SK-N-SH treated with all-trans-retinoic acid at 6 μM for 48 hours (cell line): ENCODE results near the gene NCL.

Experiments
- ATAC-seq: fragments of 200-7000 bp; cut with Tn5 transposase; 3 replicates; pipeline ENCODE4 v1.9.1; 2020; ENCODE audit warnings: mild to moderate bottlenecking, moderate library complexity
- ARNTL ChIP-seq: fragments of 450-650 bp; formaldehyde crosslinking; IDR thresholded peaks from 2 replicates; pipeline ENCODE4 v1.5.0; 2020; ENCODE audit warnings: low read depth, mild to moderate bottlenecking, moderate library complexity, borderline replicate concordance
- BACH2 ChIP-seq: fragments of 250-450 bp; sonication (Bioruptor Pico); IDR thresholded peaks from 2 replicates; pipeline ENCODE4 v1.9.0; 2021; ENCODE audit warnings: mild to moderate bottlenecking, borderline replicate concordance
- CREB5 ChIP-seq: fragments of 250-450 bp; sonication (Bioruptor Pico); IDR thresholded peaks from 2 replicates; pipeline ENCODE4 v1.5.1; 2020; ENCODE audit warnings: low read depth, mild to moderate bottlenecking, moderate library complexity
- CSDC2 ChIP-seq: fragments of 250-450 bp; sonication (Bioruptor Pico); IDR thresholded peaks from 2 replicates; pipeline ENCODE4 v1.5.0; 2020; ENCODE audit warnings: mild to moderate bottlenecking, moderate library complexity
- CSRNP3 ChIP-seq: fragments of 250-450 bp; sonication (Bioruptor Pico); IDR thresholded peaks from 2 replicates; pipeline ENCODE4 v1.5.1; 2021; ENCODE audit warnings: mild to moderate bottlenecking, moderate library complexity
- ESRRG ChIP-seq: fragments of 250-450 bp; sonication (Bioruptor Pico); IDR thresholded peaks from 2 replicates; pipeline ENCODE4 v1.6.1; 2021; ENCODE audit warnings: mild to moderate bottlenecking
- GLIS3 ChIP-seq: fragments of 250-450 bp; sonication (Bioruptor Pico); IDR thresholded peaks from 2 replicates; pipeline ENCODE4 v1.5.0; 2020; ENCODE audit warnings: mild to moderate bottlenecking, moderate library complexity
- OSR1 ChIP-seq: fragments of 250-450 bp; sonication (Bioruptor Pico); IDR thresholded peaks from 2 replicates; pipeline ENCODE4 v1.8.0; 2022; ENCODE audit warnings: moderate library complexity, mild to moderate bottlenecking, inconsistent platforms
- PATZ1 ChIP-seq: fragments of 250-450 bp; sonication (Bioruptor Pico); IDR thresholded peaks from 2 replicates; pipeline ENCODE4 v1.8.0; 2020; ENCODE audit warnings: mild to moderate bottlenecking, moderate library complexity, borderline replicate concordance
- POU6F1 ChIP-seq: fragments of 250-450 bp; sonication (Bioruptor Pico); IDR thresholded peaks from 2 replicates; pipeline ENCODE4 v1.8.0; 2021; ENCODE audit warnings: low read depth, mild to moderate bottlenecking, moderate library complexity, borderline replicate concordance
- PPARA ChIP-seq: fragments of 250-450 bp; sonication (Bioruptor Pico); IDR thresholded peaks from 2 replicates; pipeline ENCODE4 v1.5.0; 2020; ENCODE audit warnings: mild to moderate bottlenecking, borderline replicate concordance
- RARB ChIP-seq: fragments of 250-450 bp; sonication (Bioruptor Pico); IDR thresholded peaks from 2 replicates; pipeline ENCODE4 v1.8.0; 2021; ENCODE audit warnings: mild to moderate bottlenecking, moderate library complexity
- SNAI2 ChIP-seq: fragments of 250-450 bp; sonication (Bioruptor Pico); IDR thresholded peaks from 2 replicates; pipeline ENCODE4 v1.5.0; 2020; ENCODE audit warnings: mild to moderate bottlenecking, moderate library complexity
- TCF4 ChIP-seq: fragments of 250-450 bp; sonication (Bioruptor Pico); IDR thresholded peaks from 2 replicates; pipeline ENCODE4 v1.8.0; 2021; ENCODE audit warnings: mild to moderate bottlenecking, moderate library complexity, borderline replicate concordance
- TOX ChIP-seq: fragments of 250-450 bp; sonication (Bioruptor Pico); IDR thresholded peaks from 2 replicates; pipeline ENCODE4 v1.8.0; 2021; ENCODE audit warnings: mild to moderate bottlenecking, moderate library complexity, borderline replicate concordance
- TSHZ2 ChIP-seq: fragments of 250-450 bp; sonication (Bioruptor Pico); IDR thresholded peaks from 2 replicates; pipeline ENCODE4 v1.5.0; 2020; ENCODE audit warnings: mild to moderate bottlenecking, moderate library complexity
- ZC3H10 ChIP-seq: fragments of 250-450 bp; sonication (Bioruptor Pico); IDR thresholded peaks from 2 replicates; pipeline ENCODE4 v1.5.1; 2021; ENCODE audit warnings: mild to moderate bottlenecking, moderate library complexity
- ZFP3 ChIP-seq: fragments of 250-450 bp; sonication (Bioruptor Pico); IDR thresholded peaks from 2 replicates; pipeline ENCODE4 v1.5.0; 2020; ENCODE audit warnings: mild to moderate bottlenecking, moderate library complexity
- ZFP30 ChIP-seq: fragments of 450-650 bp; formaldehyde crosslinking; IDR thresholded peaks from 2 replicates; pipeline ENCODE4 v1.5.0; 2022; ENCODE audit warnings: mild to moderate bottlenecking, moderate library complexity
- ZNF565 ChIP-seq: fragments of 450-650 bp; formaldehyde crosslinking; conservative IDR thresholded peaks from 2 replicates; pipeline ENCODE4 v1.5.0; 2020; ENCODE audit warnings: low read depth, mild to moderate bottlenecking, moderate library complexity
- ZNF70 ChIP-seq: fragments of 450-650 bp; formaldehyde crosslinking; IDR thresholded peaks from 2 replicates; pipeline ENCODE4 v1.5.0; 2020; ENCODE audit warnings: mild to moderate bottlenecking, moderate library complexity
- ZNF8 ChIP-seq: fragments of 450-650 bp; formaldehyde crosslinking; IDR thresholded peaks from 2 replicates; pipeline ENCODE4 v1.5.0; 2020; ENCODE audit warnings: mild to moderate bottlenecking, moderate library complexity

The NCL gene

GRCh38 chr2:231475965-231476364 is 11.7 kb upstream of the NCL start:
- no peak for ATAC-seq
- TF ChIP-seq OSR1 (CRISPR knock-in tag): no peak
- TF ChIP-seq RARB (CRISPR knock-in tag): no peak
- TF ChIP-seq SNAI2 (CRISPR knock-in tag): no peak
- no peak for TF ChIP-seq ARNTL (CRISPR knock-in tag)
- TF ChIP-seq PATZ1 (CRISPR knock-in tag): no peak
- TF ChIP-seq PPARA (CRISPR knock-in tag): no peak
- TF ChIP-seq CSRNP3 (CRISPR knock-in tag): no peak
- no peak for TF ChIP-seq ZNF70
- TF ChIP-seq ZFP3 (CRISPR knock-in tag): no peak
- no peak for TF ChIP-seq ZNF8 (CRISPR knock-in tag)
- no peak for TF ChIP-seq TSHZ2 (CRISPR knock-in tag)
- TF ChIP-seq CSDC2 (CRISPR knock-in tag): no peak
- TF ChIP-seq ZNF565 (CRISPR knock-in tag): no peak
- no peak for TF ChIP-seq POU6F1 (CRISPR knock-in tag)
- no peak for TF ChIP-seq BACH2
- no peak for TF ChIP-seq ZFP30 (CRISPR knock-in tag)
- TF ChIP-seq GLIS3 (CRISPR knock-in tag): no peak
- no peak for TF ChIP-seq CREB5 (CRISPR knock-in tag)
- no peak for TF ChIP-seq ZC3H10 (CRISPR knock-in tag)
- TF ChIP-seq ESRRG (CRISPR knock-in tag): no peak
- TF ChIP-seq, all 23 proteins: peak for 0

GRCh38 chr2:231472816-231473215 is 8.5 kb upstream of the NCL start:
- TF ChIP-seq CREB5 (CRISPR knock-in tag) (no peak), CSDC2 (CRISPR knock-in tag) (no peak), PPARA (CRISPR knock-in tag) (no peak), BACH2 (no peak), ZC3H10 (CRISPR knock-in tag) (no peak), ESRRG (CRISPR knock-in tag) (no peak), TCF4 (CRISPR knock-in tag) (no peak), TOX (no peak), RARB (CRISPR knock-in tag) (no peak), ZNF565 (CRISPR knock-in tag) (no peak), ZFP3 (CRISPR knock-in tag) (no peak), OSR1 (CRISPR knock-in tag) (no peak), ZFP30 (CRISPR knock-in tag) (no peak)
- TF ChIP-seq, all 23 proteins: peak for 0
- ATAC-seq: no peak
